CD4-positive, alpha-beta T cell treated with Interleukin-6 at 100 ng/mL for 8 hours (primary cell): ENCODE results near the gene ATP10B.
"Not testable (repeated sequence)": the region's sequence is repeated elsewhere in the genome, so short reads cannot be mapped to it uniquely, and the experiment has no call there.

Experiments
- DNase-seq: peaks from one replicate; pipeline ENCODE4 v3.0.0-alpha.2; 2020; ENCODE audit warnings: mixed read lengths, low spot score

ATP10B gene

GRCh38 chr5:160852049-160852448 lies at the start of gene ATP10B:
Gene ATP10B, minus strand, starts transcription at chr5:160852211. Its CDS starts 164,137 bp downstream, at chr5:160688074.
- DNase-seq: no peak

- DNase-seq: no peak
Measured at GRCh38 chr5:160901656-160902055, 49.6 kb upstream of the ATP10B start.

- DNase-seq: no peak
Measured at GRCh38 chr5:160899735-160900134, 47.7 kb upstream of the ATP10B start.

GRCh38 chr5:160893180-160893964 lies 41.4 kb upstream of the ATP10B start:
- DNase-seq: not testable (repeated sequence)

GRCh38 chr5:160887780-160888179 lies 35.8 kb upstream of the ATP10B start:
- no peak for DNase-seq

- DNase-seq: not testable (repeated sequence)
Measured at GRCh38 chr5:160873560-160874200, 21.7 kb upstream of the ATP10B start.

GRCh38 chr5:160869989-160870521 lies 18.0 kb upstream of the ATP10B start:
- no peak for DNase-seq

GRCh38 chr5:160867976-160868375 lies 16.0 kb upstream of the ATP10B start:
- no peak for DNase-seq

- no peak for DNase-seq
Measured at GRCh38 chr5:160851451-160851850, 560 bp downstream of the ATP10B start.

- no peak for DNase-seq
Measured at GRCh38 chr5:160850421-160850820, 1.6 kb downstream of the ATP10B start.

GRCh38 chr5:160847526-160848085 lies 4.4 kb downstream of the ATP10B start:
- DNase-seq: no peak

- DNase-seq: no peak
Measured at GRCh38 chr5:160846642-160847041, 5.4 kb downstream of the ATP10B start.

- no peak for DNase-seq
Measured at GRCh38 chr5:160844177-160844576, 7.8 kb downstream of the ATP10B start.

- no peak for DNase-seq
Measured at GRCh38 chr5:160843240-160843639, 8.8 kb downstream of the ATP10B start.

GRCh38 chr5:160837749-160838593 lies 14.0 kb downstream of the ATP10B start:
- DNase-seq: no peak

GRCh38 chr5:160837211-160837610 lies 14.8 kb downstream of the ATP10B start:
- DNase-seq: no peak

- DNase-seq: no peak
Measured at GRCh38 chr5:160835818-160836528, 16.0 kb downstream of the ATP10B start.

GRCh38 chr5:160835376-160835775 lies 16.6 kb downstream of the ATP10B start:
- DNase-seq: no peak

GRCh38 chr5:160833806-160834205 lies 18.2 kb downstream of the ATP10B start:
- DNase-seq: no peak

GRCh38 chr5:160831801-160832200 lies 20.2 kb downstream of the ATP10B start:
- DNase-seq: no peak

- DNase-seq: no peak
Measured at GRCh38 chr5:160824301-160825001, 27.6 kb downstream of the ATP10B start.
